LoVo (cell line): Measurements from ENCODE around the gene SORCS2.
"Not testable (repeated sequence)": the region's sequence is repeated elsewhere in the genome, so short reads cannot be mapped to it uniquely, and the experiment has no call there.

Experiments used
- DNase-seq: peaks from one replicate; pipeline ENCODE4 v3.0.0-alpha.2; 2016; ENCODE audit warnings: low spot score

SORCS2 gene

DNA sequence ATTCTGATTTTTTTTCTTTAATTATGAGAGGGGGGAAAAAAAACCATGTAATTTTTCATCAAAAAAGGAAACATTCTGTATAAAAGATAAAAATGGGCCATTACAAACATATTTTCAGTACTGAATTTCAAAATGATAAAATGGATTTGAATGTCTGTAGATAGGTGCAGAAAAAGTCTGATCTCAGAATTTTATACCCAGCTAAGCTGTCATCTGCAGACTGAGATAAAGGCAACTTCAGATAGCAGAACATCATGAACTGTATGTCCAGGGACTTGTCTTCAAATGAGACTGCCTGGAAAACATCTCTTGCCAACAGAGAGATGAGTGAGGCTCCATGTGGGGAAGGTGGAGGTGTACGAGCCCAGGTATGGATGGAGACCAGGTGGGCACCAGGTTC is 360.9 kb downstream of the SORCS2 start:
- DNase-seq, result no peak

DNA sequence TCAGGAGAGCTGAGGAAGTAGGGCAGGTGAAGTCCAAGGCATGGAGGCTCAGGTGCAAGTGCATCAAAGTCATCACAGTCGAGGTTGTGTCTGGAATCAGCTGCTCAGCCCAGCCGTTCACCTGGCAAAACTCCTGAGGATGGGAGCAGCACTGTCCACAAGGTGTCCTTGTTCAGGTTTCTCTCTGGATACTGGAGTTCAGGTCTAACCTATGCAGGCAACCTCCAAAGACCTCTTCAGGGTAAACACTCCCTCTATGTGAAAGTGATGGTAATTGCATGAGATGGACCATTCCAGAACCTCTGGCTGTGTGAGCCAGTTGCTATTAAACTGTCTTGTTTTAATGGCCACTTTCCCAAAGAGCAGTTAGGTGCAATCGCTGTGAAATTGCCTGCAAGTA is 362.6 kb downstream of the SORCS2 start:
- no peak for DNase-seq

DNA sequence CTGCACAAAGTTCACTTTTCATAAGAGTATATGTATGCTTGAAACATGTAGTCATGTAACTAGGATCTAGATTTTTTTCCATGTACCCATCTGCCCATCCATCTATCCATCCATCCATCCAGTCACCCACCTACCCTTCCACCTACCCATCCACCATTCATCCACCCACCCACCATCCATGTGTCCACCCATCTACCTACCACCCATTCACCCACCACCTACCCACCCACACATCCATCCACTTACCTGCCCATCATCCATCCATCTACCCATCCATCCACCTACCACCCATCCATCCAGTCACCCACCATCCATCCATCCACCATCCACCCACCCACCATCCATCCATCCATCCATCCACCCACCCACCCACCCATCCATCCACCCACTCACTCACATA is 364.2 kb downstream of the SORCS2 start:
- no peak for DNase-seq

DNA sequence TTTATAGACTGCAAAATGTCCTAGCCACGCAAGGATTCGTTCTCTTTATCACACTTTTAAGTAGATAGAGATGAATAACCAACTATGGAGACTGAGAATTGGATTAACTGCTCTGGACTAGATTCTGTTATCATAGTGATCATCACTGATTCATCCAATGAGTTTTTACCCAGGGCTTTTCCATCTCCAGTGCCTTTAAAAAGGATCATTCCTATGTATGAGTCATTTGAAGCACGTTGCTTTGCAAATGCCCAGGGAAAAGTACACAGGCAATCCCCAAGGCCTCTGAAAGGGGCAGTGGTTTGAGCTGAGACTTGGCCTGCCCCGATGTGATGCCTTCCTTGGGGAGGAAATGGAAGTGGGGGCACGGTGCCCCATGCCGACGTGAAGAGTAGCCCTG is 365.1 kb downstream of the SORCS2 start:
- DNase-seq, result no peak

DNA sequence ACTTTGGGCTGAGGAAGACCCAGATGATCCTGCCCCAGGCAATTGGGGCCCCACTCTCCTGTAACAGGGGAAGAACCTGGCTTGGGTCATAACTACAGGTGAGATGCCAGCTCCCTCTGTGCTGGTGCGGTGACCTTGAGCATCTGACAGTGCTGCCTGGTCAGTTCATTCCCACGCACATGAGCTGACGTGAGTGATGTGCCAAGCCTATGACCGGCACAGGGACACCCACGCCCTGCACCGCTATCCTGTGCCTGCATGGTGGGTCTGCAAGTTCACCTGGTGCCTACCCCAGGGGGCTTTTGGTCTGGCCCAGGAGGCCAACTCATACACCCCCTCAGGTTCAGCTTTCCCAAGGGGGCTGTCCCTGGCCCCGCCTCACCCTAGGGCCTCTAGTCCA is 366.1 kb downstream of the SORCS2 start:
- no peak for DNase-seq

DNA sequence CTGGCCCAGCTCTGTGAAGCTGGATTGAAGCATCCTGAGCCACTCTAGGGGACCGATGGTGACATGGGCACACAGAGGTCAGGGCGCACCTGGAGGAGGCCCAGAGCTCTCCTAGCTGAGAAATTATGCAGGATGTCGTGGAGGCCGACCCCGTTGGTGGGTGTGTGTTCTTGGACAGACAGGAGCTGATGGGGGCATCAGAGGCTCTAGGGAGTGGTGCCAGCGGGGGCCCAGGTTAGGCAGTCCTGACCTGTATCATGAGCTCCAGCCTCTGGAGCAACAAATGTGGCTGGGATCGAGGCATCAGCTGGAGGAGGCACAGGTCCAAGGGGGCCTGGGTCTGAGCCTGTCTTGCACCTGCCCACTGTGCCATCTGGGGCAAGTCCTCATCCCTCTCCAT is 367.0 kb downstream of the SORCS2 start:
- DNase-seq, result no peak

DNA sequence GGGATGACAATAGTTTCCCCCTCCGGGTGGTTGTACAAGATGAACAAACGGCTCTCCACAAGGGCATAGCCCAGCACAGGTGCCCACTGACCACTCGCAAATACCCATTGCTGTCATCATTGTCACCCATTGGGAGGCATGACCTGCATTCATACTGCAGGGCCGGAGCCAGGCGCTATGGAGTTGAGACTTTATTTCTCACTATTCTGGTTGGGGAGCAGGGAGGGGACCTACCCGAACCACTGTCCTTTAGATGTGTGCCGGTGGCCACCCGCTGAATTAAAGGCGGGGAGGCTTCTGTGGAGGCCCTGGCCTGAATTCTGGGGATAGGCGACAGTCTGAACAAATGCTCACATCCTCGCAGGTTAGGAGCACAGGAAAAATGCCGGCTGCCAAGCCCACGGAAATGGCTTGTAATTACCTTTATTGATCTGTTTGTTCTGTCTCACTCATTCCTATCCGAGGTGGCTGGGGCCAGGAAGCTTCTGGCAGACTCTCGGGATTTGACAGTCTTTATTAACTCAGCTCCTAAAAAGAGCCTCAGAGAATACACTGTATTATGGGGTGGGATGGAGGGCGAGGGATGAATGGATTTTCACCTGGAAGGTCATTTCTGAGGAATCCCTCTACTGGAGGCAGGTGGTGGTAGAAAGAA is 367.5 kb downstream of the SORCS2 start:
- DNase-seq, result no peak

DNA sequence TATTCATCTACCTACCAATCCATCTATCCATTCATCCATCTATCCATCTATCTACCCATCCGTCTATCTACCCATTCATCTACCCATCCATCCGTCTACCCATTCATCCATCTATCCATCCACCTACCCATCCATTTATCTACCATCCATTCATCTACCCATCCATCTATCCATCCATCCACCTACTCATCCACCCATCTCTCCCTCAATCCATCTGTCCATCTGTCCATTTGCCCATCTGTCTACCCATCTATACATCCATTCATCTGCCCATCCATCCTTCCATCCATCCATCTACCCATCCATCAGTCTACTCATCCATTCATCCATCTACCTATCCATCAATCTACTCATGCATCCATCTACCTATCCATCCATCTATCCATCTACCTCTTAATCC is 369.2 kb downstream of the SORCS2 start:
- no peak for DNase-seq

DNA sequence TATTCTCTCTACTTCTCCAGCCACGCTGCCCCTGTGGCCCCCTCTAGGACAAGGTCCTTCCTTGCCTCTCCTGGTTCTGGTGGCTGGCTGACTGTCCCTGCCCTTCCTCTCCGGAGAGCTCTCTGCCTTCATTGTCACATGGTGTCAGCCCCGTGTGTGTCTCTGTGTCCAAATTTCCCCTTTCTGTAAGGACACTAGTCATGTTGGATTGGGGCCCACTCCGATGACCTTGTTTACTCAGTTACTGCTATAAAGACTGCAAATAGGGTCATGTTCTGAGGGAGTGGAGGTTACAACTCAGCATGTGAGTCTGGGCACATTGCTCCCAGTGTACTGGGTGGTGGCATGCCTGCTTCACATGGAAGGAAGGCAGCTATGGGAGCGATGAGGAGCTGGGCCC is 371.9 kb downstream of the SORCS2 start:
- DNase-seq, result no peak

DNA sequence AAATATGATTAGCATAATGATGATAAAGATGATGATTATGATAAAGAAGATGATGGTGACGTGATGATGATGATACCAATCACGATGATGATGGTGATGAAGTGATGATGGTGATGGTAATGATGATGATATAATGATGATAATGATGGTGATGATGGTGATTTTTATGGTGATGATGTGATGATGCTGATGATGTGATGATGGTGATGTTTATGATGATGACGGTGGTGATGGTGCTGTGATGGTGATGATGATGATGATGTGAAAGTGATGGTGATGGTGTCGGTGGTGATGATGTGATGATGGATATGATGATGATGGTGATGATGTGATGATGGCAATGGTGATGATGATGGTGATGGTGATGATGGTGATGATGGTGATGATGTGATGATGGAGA is 373.1 kb downstream of the SORCS2 start:
- DNase-seq, result no peak

DNA sequence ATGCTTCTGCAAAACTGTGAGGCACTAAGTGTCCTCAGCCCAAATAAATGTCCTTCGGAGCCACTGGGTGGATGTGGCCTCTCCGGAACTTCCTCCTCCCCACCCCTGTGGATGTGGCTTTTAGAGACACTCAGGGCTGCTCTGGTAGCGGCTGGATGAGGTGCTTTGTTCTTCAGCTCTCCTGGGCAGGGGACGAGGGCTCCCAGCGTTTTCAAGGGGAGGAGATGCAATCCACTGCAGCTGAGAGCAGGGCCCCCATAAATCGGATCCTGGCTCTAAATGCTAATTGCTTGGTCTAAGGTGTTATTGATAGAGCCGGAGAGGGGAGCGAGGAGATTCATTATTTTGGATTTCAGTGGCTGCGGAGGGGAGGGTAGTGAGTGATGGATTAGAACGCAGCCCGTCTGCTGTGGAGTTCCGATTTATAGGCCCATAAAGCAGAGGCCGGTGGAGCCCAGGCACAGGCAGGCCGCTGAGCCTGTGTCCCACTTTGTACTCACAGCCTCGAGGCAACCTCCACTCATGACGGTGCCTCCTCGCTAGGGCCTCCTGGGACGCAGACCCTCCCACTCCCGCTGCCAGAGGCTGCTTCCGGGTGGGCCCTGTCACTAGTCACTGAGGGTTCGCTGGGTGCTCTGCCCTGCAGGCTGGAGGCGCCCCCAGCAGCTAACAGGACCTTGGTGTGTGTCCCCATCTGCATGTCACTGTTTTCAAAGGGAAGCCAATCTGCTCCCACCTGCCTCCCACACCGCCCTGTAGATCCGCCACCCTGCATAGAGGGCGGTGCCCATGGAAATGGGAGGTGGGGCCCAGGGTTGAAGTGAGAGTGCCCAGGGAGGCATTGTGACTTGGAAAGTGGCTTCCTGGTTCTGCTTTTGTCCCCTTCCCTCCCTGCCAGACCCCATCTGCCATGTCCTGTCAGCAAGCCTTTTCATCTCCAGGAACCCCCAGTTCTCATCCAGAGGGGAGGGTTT is 377.8 kb downstream of the SORCS2 start:
- DNase-seq, result no peak

DNA sequence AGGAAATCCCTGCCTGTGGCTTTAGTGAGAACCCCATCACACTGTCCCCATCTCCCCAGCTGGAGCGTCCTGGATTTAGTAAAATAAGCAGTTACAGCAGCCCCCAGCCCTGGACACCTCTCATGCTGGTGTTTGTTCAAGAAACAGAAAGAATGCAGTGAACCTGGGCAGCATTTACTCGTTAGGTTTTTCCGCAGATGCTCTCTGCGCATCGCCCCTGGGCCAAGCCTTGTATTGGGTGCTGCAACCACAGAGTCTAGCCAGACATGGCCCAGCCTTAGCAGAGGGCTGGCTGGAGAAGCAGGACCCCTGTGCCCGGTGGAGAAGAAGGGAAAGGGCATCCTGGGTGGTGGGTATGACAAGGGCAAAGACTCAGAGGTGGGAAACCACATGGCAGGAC is 378.7 kb downstream of the SORCS2 start:
- no peak for DNase-seq

DNA sequence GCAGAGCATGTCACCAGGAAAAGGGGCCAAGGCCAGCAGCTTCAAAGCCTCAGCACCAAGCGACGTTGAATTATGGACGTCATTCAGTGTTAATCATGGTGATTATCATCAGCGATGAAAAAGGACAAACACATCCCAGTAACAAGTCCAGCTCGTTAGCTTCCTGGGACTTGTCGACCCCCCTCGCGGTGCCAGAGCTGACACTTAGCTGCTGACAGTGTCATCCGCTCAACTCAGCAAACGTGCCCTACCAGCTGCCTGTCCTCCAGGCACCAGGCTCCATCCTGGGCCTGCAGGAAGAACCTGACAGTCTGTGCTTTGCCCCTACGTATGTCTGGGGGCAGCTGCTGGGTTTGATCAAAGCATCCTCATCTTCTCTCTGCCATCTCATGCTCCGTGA is 379.4 kb downstream of the SORCS2 start:
- DNase-seq, result no peak

DNA sequence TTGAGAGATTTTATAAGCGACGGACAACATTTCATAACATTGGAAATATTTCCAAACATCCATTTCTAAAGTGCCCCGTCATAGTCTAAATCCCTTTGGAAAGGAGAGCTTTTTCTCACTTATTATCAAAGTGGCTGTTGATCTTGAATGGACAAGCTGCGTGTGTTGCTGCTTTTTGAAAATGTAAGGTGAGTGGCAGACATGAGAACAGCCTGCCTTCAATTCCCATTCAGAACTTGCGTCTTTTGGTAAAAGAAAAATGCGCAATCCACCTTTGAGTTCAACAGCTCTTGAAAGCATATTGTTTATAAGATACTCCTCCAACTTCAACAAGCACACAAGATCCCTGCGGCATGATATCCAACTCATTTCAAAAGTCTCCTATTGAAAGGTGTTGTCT is 380.6 kb downstream of the SORCS2 start:
- no peak for DNase-seq

DNA sequence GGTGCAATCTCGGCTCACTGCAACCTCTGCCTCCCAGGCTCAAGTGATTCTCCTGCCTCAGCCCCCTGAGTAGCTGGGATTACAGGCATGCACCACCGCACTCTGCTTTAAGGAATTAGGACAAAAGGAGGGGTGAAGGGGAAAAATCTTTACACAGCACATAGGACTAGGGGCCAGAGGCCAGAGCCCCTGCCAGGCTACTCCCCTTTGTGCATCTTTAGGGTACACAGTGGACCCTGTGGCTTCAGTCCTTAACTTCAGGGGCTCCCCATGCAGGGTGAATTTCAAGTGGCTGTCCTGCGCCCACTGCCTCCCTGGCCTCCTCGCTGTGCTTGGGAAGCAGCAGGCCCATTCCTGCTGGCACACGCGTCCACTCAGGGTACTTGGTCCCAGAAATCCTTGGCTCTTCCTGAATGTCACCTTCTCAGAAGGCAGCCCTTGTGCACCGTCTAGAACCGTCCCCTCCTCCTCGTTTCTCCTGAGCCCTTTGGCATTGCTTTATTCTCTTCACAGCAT is 381.3 kb downstream of the SORCS2 start:
- DNase-seq, result no peak

DNA sequence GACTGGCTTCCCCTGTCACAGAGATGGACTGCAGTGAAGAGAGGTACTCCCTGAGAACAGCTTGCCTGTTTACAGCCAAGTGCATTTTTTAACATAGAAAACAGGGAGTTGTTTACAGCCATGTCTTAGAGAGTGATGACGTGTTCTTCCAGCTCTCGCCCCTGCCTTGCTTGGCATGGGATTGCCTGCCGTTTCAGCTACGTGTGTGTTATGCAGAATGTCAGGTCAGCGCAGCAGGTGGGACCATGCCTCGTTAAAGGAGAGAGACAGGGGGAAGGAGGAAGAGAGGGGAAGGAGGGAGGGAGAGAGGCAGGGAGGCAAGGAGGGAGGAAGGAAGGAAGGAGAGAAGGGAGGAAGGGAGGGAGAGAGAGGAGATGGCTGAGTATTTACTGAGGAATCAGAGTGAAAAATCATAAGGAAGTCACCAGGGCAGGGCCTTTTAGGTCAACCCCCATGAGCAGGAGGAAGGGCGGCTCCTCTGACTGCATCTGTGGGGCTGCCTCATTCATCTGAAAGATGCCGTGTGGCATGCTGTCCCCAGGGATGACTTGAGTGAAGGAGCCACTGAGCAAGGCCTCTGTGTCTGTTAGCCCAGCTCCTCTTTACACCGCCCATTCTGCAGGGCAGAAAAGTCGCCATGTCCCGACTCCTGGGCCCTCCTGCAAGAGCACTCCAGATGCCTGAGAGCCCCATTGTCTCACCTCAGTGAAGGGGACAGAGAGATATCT is 382.1 kb downstream of the SORCS2 start:
- DNase-seq, result no peak

DNA sequence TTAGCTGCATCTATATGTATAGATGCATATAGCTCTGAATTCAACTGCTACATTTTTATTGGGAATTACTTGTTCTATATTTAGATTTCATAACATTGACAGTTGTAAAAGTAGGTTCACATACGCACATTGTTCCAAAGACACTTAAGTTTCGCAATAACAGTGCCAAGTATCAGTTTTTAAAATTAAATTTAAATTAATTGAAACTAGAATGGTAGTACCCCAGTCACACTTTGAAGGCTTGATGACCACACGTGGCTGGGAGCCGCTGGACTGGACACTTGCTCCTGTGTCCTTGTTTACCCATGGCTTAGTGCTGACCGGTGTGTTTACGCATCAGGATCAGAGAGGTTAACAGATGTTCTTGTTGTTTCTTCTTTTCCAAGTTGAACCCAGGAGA is 383.1 kb downstream of the SORCS2 start:
- DNase-seq, result no peak

DNA sequence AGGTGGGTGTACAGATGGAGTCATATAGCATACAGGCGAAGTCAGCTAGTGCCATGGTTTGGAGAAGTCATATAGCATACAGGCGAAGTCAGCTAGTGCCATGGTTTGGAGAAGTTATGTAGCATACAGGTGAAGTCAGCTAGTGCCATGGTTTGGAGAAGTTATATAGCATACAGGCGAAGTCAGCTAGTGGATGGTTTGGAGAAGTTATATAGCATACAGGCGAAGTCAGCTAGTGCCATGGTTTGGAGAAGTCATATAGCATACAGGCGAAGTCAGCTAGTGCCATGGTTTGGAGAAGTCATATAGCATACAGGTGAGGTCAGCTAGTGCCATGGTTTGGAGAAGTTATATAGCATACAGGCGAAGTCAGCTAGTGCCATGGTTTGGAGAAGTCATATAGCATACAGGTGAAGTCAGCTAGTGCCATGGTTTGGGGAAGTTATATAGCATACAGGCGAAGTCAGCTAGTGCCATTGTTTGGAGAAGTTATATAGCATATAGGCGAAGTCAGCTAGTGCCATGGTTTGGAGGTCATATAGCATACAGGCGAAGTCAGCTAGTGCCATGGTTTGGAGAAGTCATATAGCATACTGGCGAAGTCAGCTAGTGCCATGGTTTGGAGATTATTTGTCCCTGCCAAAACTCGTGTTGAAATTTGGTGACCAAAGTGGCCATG is 385.2 kb downstream of the SORCS2 start:
- not testable (repeated sequence) for DNase-seq

DNA sequence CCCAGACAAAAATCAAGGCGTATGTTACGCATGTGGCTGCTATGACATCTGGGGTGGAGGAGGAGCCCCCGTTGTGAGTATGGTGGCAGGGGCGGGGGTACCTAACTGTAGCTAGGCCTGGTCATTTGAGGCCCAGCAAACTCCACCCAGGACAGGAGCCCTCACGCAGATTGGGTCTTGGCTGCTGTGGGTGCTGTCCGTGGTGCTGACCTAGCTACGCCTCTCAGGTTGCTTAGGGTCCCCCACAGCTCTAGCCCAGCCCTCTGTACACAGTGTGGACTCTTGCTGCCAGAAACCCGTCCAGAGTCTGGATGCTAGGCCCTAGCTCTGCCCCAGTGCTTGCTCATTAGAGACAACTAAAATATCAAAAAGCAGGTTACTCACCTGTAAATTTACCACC is 389.1 kb downstream of the SORCS2 start:
- DNase-seq, result peak; percentile 14

DNA sequence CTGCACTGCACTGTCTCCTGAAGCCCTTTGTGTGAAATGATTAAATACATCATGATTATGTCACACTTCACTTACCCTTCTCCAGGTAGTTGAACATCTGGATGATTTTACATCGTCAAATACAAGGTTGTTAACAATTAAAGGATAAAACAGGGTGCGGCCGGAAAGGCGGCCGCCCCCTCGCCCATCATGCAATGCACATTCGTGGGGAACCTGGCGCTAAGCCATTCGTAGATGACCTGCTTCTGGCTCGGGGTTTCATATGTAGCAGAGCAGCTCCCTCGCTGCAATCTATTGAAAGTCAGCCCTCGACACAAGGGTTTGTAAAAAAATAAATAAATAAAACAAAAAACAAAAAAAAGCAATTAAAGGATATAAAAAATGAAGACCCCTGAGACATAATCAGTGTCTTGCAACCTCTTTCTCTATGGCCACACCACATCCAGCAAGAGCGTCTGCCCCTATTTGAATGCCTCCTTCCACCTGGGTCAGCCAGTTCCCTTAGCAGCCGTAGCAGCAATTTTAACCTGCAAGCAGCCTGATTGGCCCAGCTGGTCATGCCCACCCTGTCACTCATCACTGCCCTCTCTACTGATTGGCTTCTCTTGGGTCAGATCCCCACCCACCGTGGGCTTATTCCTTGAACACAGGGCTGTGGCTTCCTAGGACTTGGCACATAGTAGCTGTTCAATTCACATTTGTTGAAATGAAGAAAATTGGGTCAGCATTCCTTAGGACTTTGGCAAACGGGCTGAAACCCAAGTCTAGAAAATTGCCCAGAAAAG is 390.2 kb downstream of the SORCS2 start:
- DNase-seq, result no peak

DNA sequence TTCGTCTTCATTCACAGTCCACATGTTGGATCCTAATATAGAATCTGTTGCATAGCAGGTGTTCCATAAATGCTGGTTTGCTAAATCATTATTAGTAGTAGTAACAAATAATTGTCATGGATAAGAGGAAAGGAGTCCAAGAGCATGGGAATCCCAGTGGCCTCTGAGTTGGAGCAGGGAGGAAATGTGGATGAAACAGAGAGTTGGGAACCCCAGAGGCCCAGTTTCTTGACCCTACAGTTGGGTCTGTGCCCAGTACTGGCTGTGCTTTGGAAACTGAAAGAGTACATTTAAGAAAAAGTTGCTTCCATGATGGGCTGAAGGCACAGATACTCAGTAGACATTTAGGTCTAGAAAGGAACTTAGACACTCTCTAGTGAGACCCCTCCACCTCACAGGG is 391.8 kb downstream of the SORCS2 start:
- no peak for DNase-seq
